ENCODE measurements around the gene NLGN1. TPM values are rescaled to one million over a fixed set of nuclear protein-coding genes. Genes with fewer than 3 reads are reported as not detected.

Gene NLGN1
- total and polyA plus RNA-seq, 2 of the 8 experiments (the other 6 are each of a cell fraction or from before 2014, with no cell fraction given), result 7.8 to 14.8 TPM

DNA sequence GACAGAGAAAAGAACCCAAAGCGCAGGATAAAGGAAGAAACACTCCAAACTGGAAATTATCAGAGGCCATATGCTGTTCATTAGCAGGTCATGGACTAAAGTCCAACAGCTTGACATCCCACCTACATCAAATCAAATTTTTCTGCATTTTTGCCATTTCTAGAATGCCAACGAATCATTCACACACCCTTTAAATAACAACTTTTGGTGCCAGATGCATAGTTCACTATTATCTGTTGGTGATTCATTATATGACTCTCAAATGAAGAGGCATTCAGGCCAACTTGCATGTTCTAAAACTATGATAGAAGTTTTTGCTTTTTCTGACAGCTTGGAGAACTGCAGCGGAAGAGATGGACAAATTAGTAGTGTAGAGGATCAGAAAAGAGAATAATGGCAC lies 931.8 kb downstream of the NLGN1 start:
- FAIRE-seq (no peak), DNase-seq (ENCODE audit: low read depth in 1 of 2, low spot score in 2 of 2) (no peak)
- Histone ChIP-seq H2BK20ac (ENCODE audit: low read length) (no peak overlapping the region), H3K56ac (replicated peaks; ENCODE audit: insufficient read length, low read depth, low read length) (no peak overlapping the region), H2BK120ac (replicated peaks; ENCODE audit: low read depth, low read length) (no peak overlapping the region), H2BK12ac (ENCODE audit: low read depth, low read length) (no peak overlapping the region; the same call in 1 of the 2 replicates), H4K5ac (ENCODE audit: insufficient read length, low read depth, low read length) (no peak overlapping the region), H3K18ac (ENCODE audit: extremely low read depth, low read length) (no peak overlapping the region), H2AK5ac (ENCODE audit: low read depth, low read length) (no peak overlapping the region), H3K9ac (replicated peaks in 1 of 4; ENCODE audit: extremely low read depth in 1 of 4, low read depth in 3 of 4, low read length in 3 of 4) (no peak overlapping the region), H2BK15ac (ENCODE audit: low read length) (no peak overlapping the region), H3K4me2 (ENCODE audit: insufficient read depth in 1 of 2, low read depth in 2 of 2, low read length in 2 of 2) (no peak overlapping the region), H4K91ac (replicated peaks; ENCODE audit: insufficient read length, low read length) (no peak overlapping the region), H4K20me1 (replicated peaks in 1 of 2; ENCODE audit: control insufficient read depth in 1 of 2, insufficient read depth in 2 of 2, low read length in 2 of 2) (no peaks in the 10 kb centered on the region), H3K36me3 (ENCODE audit: control insufficient read depth in 2 of 4, insufficient read depth in 4 of 4, low read length in 3 of 4) (no peaks in the 10 kb centered on the region), H3K14ac (ENCODE audit: insufficient read length) (no peak overlapping the region), H3K23ac (ENCODE audit: insufficient read length) (no peak overlapping the region), H3K4ac (replicated peaks; ENCODE audit: insufficient read length, low read depth, low read length) (no peak overlapping the region), H4K8ac (ENCODE audit: extremely low read depth, insufficient read depth, low read length) (no peak overlapping the region), H3K27me3 (replicated peaks in 1 of 4; ENCODE audit: control insufficient read depth in 3 of 4, extremely low read depth in 1 of 4, insufficient read depth in 3 of 4, low read length in 3 of 4) (no peaks in the 10 kb centered on the region), H3K79me1 (ENCODE audit: low read depth, low read length) (no peaks in the 10 kb centered on the region), H3K4me3 (ENCODE audit: extremely low read depth in 1 of 4, insufficient read depth in 2 of 4, low read depth in 3 of 4, low read length in 4 of 4) (no peak overlapping the region), H2AFZ (ENCODE audit: low read length) (no peak overlapping the region), H2BK5ac (ENCODE audit: low read depth, low read length) (no peak overlapping the region), H3K23me2 (ENCODE audit: low read depth, low read length) (no peaks in the 10 kb centered on the region), H3K4me1 (replicated peaks in 1 of 4; ENCODE audit: control insufficient read depth in 3 of 4, insufficient read depth in 4 of 4, low read length in 3 of 4) (peaks cover 0 to 8% (median 0%) of the 10 kb centered on the region in 4 experiments; a peak in 1 of 7 replicates), H3K79me2 (ENCODE audit: control insufficient read depth in 1 of 2, insufficient read depth in 2 of 2, low read length in 2 of 2) (no peaks in the 10 kb centered on the region), H3K27ac (ENCODE audit: low read depth, low read length) (no peak overlapping the region), H3K9me3 (ENCODE audit: insufficient read depth in 2 of 2, low read depth in 1 of 2, low read length in 1 of 2) (no peaks in the 10 kb centered on the region)
- WGBS, 2 experiments (ENCODE audit: extremely low coverage in 1 of 2, insufficient coverage in 1 of 2, insufficient read length in 1 of 2, insufficient replicate concordance in 2 of 2, low coverage in 1 of 2, low lambda C conversion rate in 2 of 2, missing lambda C conversion rate in 1 of 2), result 82% methylated on average over 3 of the region's 3 CpGs; no CpG with 5 or more reads in 1 of the 2 experiments
- POLR2A ChIA-PET (ENCODE audit: partially characterized antibody), result no interaction called here
- CTCF ChIA-PET (ENCODE audit: partially characterized antibody), result no interaction called here
- TF ChIP-seq, protein P1, sequence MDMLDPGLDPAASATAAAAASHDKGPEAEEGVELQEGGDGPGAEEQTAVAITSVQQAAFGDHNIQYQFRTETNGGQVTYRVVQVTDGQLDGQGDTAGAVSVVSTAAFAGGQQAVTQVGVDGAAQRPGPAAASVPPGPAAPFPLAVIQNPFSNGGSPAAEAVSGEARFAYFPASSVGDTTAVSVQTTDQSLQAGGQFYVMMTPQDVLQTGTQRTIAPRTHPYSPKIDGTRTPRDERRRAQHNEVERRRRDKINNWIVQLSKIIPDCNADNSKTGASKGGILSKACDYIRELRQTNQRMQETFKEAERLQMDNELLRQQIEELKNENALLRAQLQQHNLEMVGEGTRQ (IDR thresholded peaks at IDR 0.05; ENCODE audit: low read length), result no peak
- no peak for TF ChIP-seq SIRT6 (IDR thresholded peaks at IDR 0.05; ENCODE audit: low read length)
- TF ChIP-seq BRCA1 (IDR thresholded peaks at IDR 0.05; ENCODE audit: low read depth, low read length), result no peak
- TF ChIP-seq TEAD4 (IDR thresholded peaks at IDR 0.05; ENCODE audit: low read depth, low read length), result no peak
- no peak for TF ChIP-seq CHD2 (IDR thresholded peaks at IDR 0.05; ENCODE audit: low read length)
- no peak for TF ChIP-seq POLR2A (IDR thresholded peaks at IDR 0.05; ENCODE audit: control extremely low read depth in 1 of 2, low read depth in 2 of 2, low read length in 2 of 2)
- TF ChIP-seq NRF1 (IDR thresholded peaks at IDR 0.05; ENCODE audit: low read depth, low read length), result no peak
- no peak for TF ChIP-seq TBP (IDR thresholded peaks at IDR 0.05; ENCODE audit: low read depth, low read length)
- TF ChIP-seq TAF7 (optimal IDR thresholded peaks at IDR 0.05; ENCODE audit: borderline replicate concordance, low read depth, low read length), result no peak
- TF ChIP-seq YY1 (IDR thresholded peaks at IDR 0.05; ENCODE audit: low read depth, low read length), result no peak
- no peak for TF ChIP-seq CTBP2 (IDR thresholded peaks at IDR 0.05; ENCODE audit: borderline replicate concordance, insufficient read depth, insufficient read length, low read length)
- TF ChIP-seq KDM1A (IDR thresholded peaks at IDR 0.05; ENCODE audit: borderline replicate concordance, low read length), result no peak
- no peak for TF ChIP-seq ZNF274 (IDR thresholded peaks at IDR 0.05; ENCODE audit: borderline replicate concordance, extremely low read depth, low read length)
- no peak for TF ChIP-seq EZH2 (IDR thresholded peaks at IDR 0.05; ENCODE audit: low read depth, low read length, severe bottlenecking)
